ENCODE results near the gene PLA2G4A.

Gene PLA2G4A

DNA sequence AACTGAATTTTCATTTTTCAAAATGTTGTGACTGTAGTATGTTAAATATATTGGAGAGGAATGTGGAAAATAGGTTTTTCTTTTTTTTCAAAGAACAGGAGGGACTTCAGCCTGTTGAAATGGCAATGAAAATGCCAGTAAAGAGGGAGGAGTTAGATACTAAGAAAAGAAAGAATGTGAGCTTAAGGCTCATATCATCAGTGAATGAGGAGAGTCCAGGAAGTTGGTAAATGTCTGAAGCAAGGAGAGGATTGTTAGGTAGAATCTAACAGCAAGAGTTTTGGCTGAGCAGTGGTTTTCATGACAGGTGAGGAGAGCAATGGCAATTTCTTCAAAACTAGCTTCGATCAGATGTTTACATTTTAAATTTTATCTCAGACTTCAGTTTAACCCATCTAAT, 43.0 kb downstream of the PLA2G4A start:
- H3K4me3 ChIP-seq (ENCODE audit: low read depth, low read length): no peak overlapping the region
- TF ChIP-seq, protein P1, sequence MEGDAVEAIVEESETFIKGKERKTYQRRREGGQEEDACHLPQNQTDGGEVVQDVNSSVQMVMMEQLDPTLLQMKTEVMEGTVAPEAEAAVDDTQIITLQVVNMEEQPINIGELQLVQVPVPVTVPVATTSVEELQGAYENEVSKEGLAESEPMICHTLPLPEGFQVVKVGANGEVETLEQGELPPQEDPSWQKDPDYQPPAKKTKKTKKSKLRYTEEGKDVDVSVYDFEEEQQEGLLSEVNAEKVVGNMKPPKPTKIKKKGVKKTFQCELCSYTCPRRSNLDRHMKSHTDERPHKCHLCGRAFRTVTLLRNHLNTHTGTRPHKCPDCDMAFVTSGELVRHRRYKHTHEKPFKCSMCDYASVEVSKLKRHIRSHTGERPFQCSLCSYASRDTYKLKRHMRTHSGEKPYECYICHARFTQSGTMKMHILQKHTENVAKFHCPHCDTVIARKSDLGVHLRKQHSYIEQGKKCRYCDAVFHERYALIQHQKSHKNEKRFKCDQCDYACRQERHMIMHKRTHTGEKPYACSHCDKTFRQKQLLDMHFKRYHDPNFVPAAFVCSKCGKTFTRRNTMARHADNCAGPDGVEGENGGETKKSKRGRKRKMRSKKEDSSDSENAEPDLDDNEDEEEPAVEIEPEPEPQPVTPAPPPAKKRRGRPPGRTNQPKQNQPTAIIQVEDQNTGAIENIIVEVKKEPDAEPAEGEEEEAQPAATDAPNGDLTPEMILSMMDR (IDR thresholded peaks at IDR 0.05; ENCODE audit: low read depth, low read length): no peak

DNA sequence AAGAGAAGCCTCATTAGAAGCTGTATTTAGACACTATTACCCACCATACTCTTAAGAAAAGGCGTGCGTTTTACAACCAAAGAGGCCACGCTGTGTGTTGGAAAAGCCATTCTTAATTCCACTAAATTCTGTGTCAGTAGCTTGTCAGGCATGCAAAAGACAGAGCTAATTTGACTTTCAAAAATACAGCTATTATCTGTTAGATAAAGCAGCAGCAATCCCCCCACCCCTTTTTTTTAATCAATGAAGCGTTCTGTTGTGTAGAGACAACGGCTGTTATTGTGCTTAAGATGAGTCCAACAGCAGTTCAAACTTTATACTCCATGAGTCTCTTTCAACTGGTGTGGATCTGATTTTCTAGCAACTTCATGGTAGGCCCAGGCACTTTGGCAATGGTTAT, 43.5 kb downstream of the PLA2G4A start:
- TF ChIP-seq, protein P1 (IDR thresholded peaks at IDR 0.05; ENCODE audit: low read depth, low read length): no peak
- no peak overlapping the region for H3K4me3 ChIP-seq (ENCODE audit: low read depth, low read length)

DNA sequence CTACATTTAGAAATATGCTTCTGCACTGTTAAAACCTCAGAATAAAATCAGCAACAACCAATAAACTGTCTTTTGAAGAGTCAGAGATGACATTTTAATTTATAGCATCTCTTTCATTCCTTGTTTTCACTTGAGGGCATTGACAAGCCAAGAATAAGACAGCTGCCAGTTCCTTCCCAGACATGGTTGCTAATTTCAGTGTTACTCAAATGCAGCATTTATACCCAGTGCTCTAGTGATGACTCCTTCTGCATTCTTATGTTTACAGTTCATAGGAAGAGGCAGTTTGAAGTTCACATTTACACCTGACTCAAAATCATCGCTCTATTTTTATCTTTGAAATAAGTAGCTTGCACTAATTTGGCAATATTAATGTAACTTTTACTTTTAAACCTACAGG, 44.9 kb downstream of the PLA2G4A start:
- TF ChIP-seq, protein P1 (IDR thresholded peaks at IDR 0.05; ENCODE audit: low read depth, low read length): no peak
- no peak overlapping the region for H3K4me3 ChIP-seq (ENCODE audit: low read depth, low read length)

DNA sequence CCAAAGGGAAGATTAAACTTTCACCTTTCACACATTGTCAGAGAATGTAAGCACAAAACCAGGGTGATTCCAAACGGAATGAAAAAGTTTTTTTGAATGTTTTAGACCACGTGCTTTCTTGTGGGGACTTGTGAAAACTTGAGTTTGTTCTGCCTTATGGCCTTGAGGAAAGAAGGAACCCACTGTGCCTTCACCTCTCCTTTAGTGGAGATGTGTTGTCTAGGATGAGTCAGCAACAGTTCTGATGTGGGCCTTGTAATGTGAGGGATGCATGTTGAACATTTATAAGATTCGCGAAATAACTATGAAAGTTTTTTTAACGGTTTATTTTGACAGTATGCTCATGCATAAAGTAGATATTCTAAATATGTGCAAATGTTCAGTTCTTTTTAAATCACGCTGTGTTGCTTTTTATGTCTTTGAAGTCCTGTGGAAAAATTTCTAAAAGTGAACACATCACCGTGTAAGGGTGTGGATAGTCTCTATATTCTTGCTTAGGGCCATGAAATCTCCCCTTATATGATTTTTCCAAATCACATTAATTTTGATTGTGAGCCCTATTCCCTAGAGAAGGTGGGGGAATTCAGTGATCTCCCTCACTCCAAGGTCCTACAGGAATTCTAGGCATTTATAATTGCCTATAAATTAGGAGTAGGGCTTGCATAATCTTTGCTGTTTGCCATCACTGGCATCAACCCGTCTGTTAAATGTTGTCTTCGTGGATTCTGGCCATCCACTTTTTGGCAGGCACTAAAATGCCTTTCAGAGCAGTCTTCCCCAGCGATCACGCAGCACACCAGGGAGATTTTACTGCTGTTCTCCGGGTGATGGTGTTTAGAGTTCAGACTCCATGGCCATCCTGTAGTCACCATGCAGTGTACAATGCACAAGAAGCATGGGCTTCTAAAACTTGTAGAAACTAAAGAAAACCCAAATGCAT, 47.4 kb downstream of the PLA2G4A start:
- TF ChIP-seq, protein P1 (IDR thresholded peaks at IDR 0.05; ENCODE audit: low read depth, low read length): no peak
- H3K4me3 ChIP-seq (ENCODE audit: low read depth, low read length): no peak overlapping the region

DNA sequence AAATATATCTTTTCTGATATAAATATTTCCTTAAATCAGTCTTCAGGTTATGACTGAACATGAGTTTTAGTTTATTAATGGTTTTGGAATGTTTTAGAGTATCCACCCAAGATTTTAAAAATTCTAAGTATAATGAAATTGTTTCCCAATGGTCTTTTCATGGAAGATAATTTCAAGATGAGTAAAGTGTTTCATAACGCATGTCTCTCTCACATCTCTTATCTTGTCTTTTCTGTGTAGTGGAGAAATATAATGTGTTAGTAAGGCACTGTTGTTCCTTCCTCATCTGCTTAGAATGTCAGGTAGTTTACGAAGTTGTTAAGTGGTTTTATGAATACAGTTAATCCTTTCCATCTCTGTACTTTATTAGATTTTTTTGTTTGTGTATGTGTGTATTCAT, 49.6 kb downstream of the PLA2G4A start:
- no peak overlapping the region for H3K4me3 ChIP-seq (ENCODE audit: low read depth, low read length)
- TF ChIP-seq, protein P1 (IDR thresholded peaks at IDR 0.05; ENCODE audit: low read depth, low read length): no peak

DNA sequence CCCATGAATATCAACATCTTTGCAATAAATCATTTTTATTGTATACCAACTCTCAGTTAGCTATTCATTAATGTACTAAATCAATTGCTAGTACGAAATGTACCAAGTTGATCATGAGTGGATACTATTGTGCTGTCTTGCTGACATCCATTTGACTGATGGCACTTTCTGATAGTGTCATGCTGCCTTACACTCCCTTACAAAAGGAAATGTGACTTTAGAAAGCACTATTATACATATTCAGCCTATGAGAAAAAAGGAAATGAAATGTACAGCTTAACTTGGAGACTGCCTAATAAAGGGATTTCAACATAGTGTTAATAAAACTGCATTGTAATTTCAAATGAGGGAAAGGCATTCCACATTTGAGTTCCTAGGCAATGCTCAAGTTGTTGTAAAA, 52.2 kb downstream of the PLA2G4A start:
- TF ChIP-seq, protein P1 (IDR thresholded peaks at IDR 0.05; ENCODE audit: low read depth, low read length): no peak

DNA sequence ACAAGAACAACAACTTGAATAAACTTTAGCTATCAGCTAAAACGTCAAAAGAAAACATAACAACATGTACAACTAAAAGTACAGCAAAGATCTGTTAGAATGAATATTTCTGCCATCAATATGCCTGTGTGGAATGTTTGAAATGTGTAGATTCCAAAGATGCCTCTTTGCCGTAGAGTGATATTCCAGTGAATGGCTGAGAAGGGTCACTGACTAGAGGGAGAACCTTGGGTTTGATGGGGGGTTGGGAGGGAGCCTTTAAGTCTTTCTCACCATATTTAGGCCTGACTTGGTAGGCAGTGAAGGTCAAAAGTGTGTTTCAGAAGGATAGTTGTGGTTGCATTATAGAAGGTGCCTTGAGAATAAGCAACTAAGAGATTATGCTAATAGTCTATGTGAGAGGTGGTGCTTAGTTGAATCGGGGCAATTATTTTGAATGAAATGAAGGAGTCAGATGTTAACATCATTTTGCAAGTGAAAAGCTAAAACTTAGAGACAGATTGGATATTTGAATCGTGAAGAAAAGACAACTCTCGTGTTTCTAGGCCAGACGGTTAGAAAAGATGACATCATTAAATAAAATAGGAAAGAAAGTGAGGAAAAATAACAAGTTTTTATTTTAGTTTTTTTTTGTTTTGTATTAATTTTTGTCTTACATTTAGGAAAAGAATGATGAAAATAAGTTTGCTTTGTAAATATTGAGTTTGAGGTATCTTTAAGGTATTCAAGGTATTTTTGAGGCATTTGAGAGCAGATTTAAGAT, 53.8 kb downstream of the PLA2G4A start:
- TF ChIP-seq, protein P1 (IDR thresholded peaks at IDR 0.05; ENCODE audit: low read depth, low read length): no peak
- H3K4me3 ChIP-seq (ENCODE audit: low read depth, low read length): no peak overlapping the region

More for the DNA sequence above, 52.2 kb downstream of the PLA2G4A start:
- H3K4me3 ChIP-seq (ENCODE audit: low read depth, low read length): no peak overlapping the region

All from WI38 (cell line).